H1 (cell line): ENCODE measurements around the gene MITF. TPM values are rescaled to one million over a fixed set of nuclear protein-coding genes. Genes with fewer than 3 reads are reported as not detected.

Source experiments
- CHD7 ChIP-seq: fragments of 300-600 bp; sonication (generic); IDR thresholded peaks from 2 replicates; pipeline ENCODE4 v1.7.1; 2012; ENCODE audit warnings: low read length, moderate library complexity, mild to moderate bottlenecking, inconsistent platforms; ENCODE audit not compliant: insufficient replicate concordance
- EP300 ChIP-seq, 2 experiments: IDR thresholded peaks; 1 replicate in 1 of 2; 2 replicates in 1 of 2; pipeline ENCODE4 v1.6.1; 2011 to 2012; ENCODE audit warnings: low read depth in 2 of 2, low read length in 2 of 2, mild to moderate bottlenecking in 2 of 2, borderline replicate concordance in 1 of 2, inconsistent platforms in 1 of 2, moderate library complexity in 1 of 2
- GABPA ChIP-seq: IDR thresholded peaks from 2 replicates; pipeline ENCODE4 v1.6.1; 2011; ENCODE audit warnings: mild to moderate bottlenecking, low read length, moderate library complexity, borderline replicate concordance; ENCODE audit not compliant: insufficient read depth
- GTF2F1 ChIP-seq: IDR thresholded peaks from 2 replicates; pipeline ENCODE4 v1.6.1; 2012; ENCODE audit warnings: low read depth, low read length, improper control_type of control experiment, borderline replicate concordance
- JUN ChIP-seq: IDR thresholded peaks from 2 replicates; pipeline ENCODE4 v1.6.1; 2011; ENCODE audit warnings: low read depth, mild to moderate bottlenecking, improper control_type of control experiment, low read length
- MAX ChIP-seq: IDR thresholded peaks from 2 replicates; pipeline ENCODE4 v1.6.1; 2012; ENCODE audit warnings: inconsistent platforms
- PHF8 ChIP-seq: fragments of 200-600 bp; sonication (generic); conservative IDR thresholded peaks from 2 replicates; pipeline ENCODE4 v1.7.1; 2012; ENCODE audit warnings: low read depth, mild to moderate bottlenecking, inconsistent platforms, low read length, moderate library complexity
- POLR2AphosphoS5 ChIP-seq: IDR thresholded peaks from 2 replicates; pipeline ENCODE4 v1.6.1; 2011; ENCODE audit warnings: low read depth, low read length
- SIX5 ChIP-seq: IDR thresholded peaks from 2 replicates; pipeline ENCODE4 v1.6.1; 2011; ENCODE audit warnings: mild to moderate bottlenecking, low read depth, low read length
- SP2 ChIP-seq: IDR thresholded peaks from 2 replicates; pipeline ENCODE4 v1.6.1; 2012; ENCODE audit warnings: mild to moderate bottlenecking, low read length, inconsistent platforms
- SP4 ChIP-seq: IDR thresholded peaks from 2 replicates; pipeline ENCODE4 v1.6.1; 2012; ENCODE audit warnings: low read length, inconsistent platforms
- SRF ChIP-seq: IDR thresholded peaks from 2 replicates; pipeline ENCODE4 v1.6.1; 2011; ENCODE audit warnings: mild to moderate bottlenecking, low read depth, low read length, moderate library complexity
- polyA plus RNA-seq, 7 experiments: library from polyadenylated mRNA; depleted of rRNA in 3 of 7; stranded (reverse) in 5 of 7; unstranded in 2 of 7; fragments of >200 nt in 5 of 7; fragments of 200-250 nt in 2 of 7; gene quantifications; 1 replicate in 5 of 7; 2 replicates in 1 of 7; 4 replicates in 1 of 7; pipeline versions ENCODE4 v1.2.1 to v1.2.3, GENCODE V29; 2011 to 2013; ENCODE audit warnings: missing spikeins in 2 of 7, mixed read lengths in 2 of 7
- total RNA-seq: library from RNA; stranded (reverse); fragmentation: NEBNext Ultra II Directional; extraction: Animal tissue kit (Norgen Biotek cat#: 25700); gene quantifications from 2 replicates; pipeline ENCODE4 v1.2.1, GENCODE V29; 2021

The MITF gene
- total and polyA plus RNA-seq, 2 of the 8 experiments (the other 6 are each of a cell fraction or from before 2014, with no cell fraction given) = 0.53 to 1.4 TPM

GRCh38 chr3:69907554-69907953, 168.3 kb downstream of the MITF start (continued):
- TF ChIP-seq CHD7 (no peak), GTF2F1 (no peak), MAX (no peak), GABPA (no peak), POLR2AphosphoS5 (no peak), SP2 (no peak), JUN (no peak), SIX5 (no peak), SRF (no peak), SP4 (no peak), EP300 (IDR thresholded peaks at IDR 0.05; ENCODE audit: borderline replicate concordance in 1 of 2, low read depth in 2 of 2, low read length in 2 of 2) (no peak), PHF8 (no peak)
